Activated naive CD4-positive, alpha-beta T cell (primary cell): Measurements from ENCODE around the gene MEN1.

Experiments
- DNase-seq, 4 experiments: peaks; one replicate each; lab custom pipeline; 2025; lab: John Stamatoyannopoulos, UW

Gene MEN1

GRCh38 chr11:64784813-64785581 lies 25.4 kb downstream of the MEN1 start:
- no peak for DNase-seq

GRCh38 chr11:64778473-64779298 lies 31.7 kb downstream of the MEN1 start, which contains the start of gene SF1:
SF1 (minus strand) TSS chr11:64778542; CDS start chr11:64778392, 150 bp downstream.
- DNase-seq, result peak; percentile 95 to 100 (median 100)

DNA sequence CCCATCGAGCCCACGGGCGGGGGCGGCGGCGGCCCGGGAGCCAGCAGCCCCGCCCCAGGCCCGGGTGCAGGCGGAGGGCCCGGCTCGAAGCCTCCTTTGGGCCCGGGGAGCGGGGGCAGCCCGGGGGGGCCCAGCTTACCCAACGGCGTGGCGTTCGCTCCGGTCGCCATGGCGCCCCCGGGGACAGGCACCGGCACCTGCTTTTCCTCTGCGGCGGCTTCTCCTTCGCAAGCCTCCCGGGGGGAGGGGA lies 32.2 kb downstream of the MEN1 start:
- no peak for DNase-seq

- peak; percentile 63 to 83 (median 71) for DNase-seq
Measured at GRCh38 chr11:64777449-64778222, 32.7 kb downstream of the MEN1 start.

DNA sequence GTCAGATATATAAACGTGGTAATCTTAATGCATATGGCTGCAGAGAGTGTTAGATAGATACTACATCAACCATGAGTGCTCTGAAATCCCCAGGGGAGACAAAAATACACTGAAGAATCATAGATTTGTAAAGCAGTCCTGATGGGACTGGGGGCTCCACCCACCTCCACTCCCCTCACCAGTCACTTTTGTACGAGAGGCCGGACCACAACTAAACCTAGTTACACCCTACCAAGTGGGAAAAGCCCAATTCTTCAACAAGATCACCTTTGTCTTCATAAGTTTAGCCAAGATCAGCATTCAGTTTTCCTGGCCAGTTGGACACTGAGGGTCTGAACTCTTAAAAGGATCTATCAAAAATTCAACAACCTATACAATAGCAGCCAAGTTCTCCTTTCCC lies 33.5 kb downstream of the MEN1 start:
- no peak for DNase-seq

GRCh38 chr11:64776425-64776824 lies 33.9 kb downstream of the MEN1 start:
- DNase-seq, result no peak

GRCh38 chr11:64774144-64774543 lies 36.2 kb downstream of the MEN1 start:
- no peak for DNase-seq

- DNase-seq, result no peak
Measured at GRCh38 chr11:64772303-64773018, 37.9 kb downstream of the MEN1 start.

GRCh38 chr11:64771861-64772260 lies 38.5 kb downstream of the MEN1 start:
- no peak for DNase-seq

- DNase-seq, result no peak
Measured at GRCh38 chr11:64770120-64770519, 40.2 kb downstream of the MEN1 start.

DNA sequence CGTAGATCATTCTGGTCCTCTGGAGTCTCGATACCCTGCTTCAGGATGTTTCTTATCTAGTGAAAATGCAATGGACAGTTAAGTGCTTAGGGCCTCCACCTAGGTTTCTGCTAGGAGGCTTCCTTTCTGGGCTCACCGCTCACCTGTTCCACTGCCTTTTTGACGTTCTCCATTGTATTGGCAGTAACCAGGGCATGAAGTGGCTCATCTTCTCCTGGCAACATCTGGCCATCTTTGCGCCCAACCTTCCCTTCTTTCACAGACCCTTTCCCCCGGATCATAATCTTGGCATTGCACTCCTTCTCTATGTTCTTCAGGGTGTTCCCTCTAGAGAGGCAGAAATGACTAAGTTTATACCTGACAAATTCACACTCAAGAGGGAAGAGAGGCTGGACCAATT lies 41.1 kb downstream of the MEN1 start:
- DNase-seq, result no peak

GRCh38 chr11:64768300-64768694 lies 42.1 kb downstream of the MEN1 start:
- DNase-seq, result no peak

DNA sequence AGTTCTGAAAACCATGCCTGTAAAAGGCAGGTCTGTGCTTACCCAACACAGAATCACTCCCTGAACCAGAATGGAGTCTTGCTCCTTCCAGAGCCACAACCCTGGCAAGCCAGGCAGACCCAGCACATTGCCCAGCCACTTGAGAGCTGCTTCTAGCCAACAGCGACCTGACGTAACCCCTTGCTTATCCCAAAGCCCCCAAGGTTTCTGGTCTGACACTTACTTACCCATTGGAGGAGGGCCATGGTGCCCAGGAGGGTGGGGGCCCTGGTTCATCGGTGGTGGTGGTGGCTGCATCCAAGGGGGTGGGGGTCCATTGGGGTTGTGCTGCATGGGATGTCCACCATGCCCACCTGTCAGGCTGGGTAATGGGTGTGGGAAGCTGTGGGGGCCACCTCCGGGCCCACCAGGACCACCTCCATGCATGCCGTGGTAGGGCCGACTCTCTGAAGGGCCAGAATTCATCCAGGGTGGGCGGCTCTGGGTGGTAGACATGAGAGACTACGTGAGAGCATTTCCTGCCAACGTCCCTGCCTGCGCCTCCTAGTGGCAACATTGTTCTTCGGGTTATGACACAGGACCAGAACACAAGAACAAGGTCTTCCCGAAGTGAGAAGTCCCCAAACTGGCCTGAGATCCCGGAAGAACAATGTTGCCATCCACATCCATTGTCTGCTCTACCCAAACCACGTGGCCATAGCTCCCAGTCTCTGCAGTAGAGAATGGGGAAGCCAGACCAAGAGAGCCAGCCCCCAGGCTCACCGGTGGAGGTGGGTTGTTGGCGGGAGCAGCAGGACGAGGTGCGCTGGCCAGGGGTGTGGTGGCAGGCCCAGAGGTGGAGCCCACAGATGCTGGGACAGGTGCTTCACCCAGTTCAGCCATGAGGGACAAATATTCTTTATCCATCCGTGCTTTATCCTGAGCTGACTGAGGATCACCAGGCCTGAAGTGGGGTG lies 42.7 kb downstream of the MEN1 start:
- peak; percentile 58 to 81 (median 78) for DNase-seq

GRCh38 chr11:64766881-64767280 lies 43.5 kb downstream of the MEN1 start:
- no peak for DNase-seq

- no peak for DNase-seq
Measured at GRCh38 chr11:64765851-64766665, 44.3 kb downstream of the MEN1 start.

GRCh38 chr11:64765291-64765850 lies 45.0 kb downstream of the MEN1 start:
- DNase-seq, result no peak

GRCh38 chr11:64764753-64765152 lies 45.6 kb downstream of the MEN1 start:
- no peak for DNase-seq

DNA sequence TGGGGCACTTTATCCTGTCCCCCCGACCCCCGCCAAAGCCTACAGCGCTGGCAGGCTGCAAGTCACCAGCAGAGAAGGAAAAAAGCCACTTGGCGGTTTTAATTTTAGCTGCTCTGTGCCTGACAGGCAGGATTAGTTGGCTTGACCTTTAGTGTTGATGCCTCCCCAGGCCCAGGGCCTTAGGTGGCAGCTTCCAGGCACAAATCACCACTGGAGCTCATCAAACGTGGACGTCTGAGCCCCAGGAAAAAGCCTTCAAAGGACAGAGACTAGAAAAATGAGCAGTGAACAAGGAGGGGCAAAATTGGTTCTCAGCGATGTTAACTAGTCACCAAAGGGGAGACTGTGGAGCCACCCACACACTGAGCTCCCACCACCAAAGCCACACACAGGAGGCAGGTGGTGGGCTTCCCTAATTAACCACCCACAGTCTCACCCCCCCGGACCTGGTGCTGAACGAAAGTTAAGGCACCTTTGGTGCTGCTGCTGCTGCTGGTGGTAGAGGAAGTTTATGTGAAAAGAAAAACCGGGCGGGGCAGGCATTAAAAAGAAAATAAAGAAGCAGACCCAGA lies 46.2 kb downstream of the MEN1 start:
- peak in 2 of 4 experiments; percentile 45 to 47 for DNase-seq

- no peak for DNase-seq
Measured at GRCh38 chr11:64763526-64764039, 46.8 kb downstream of the MEN1 start.
